Adrenal gland (tissue), 5 donors: ENCODE measurements around the gene HOXA10.

ENCODE experiments used
- POLR2A ChIP-seq, 2 donors: fragments of 450-650 bp; IDR thresholded peaks; one replicate each; pipeline ENCODE4 v1.6.1; 2017; ENCODE audit warnings: antibody characterized with exemption in 2 of 2, mild to moderate bottlenecking in 2 of 2, moderate library complexity in 1 of 2
- TF ChIP-seq, protein P1 (sequence below), 6 experiments: fragments of 450-650 bp in 4 of 6; fragments of 200-600 bp in 2 of 6; sonication (generic) in 1 of 6; IDR thresholded peaks; 1 replicate in 5 of 6; 2 replicates in 1 of 6; pipeline versions ENCODE4 v1.5.1 to v1.8.0; 2016 to 2021; ENCODE audit warnings: antibody characterized with exemption in 6 of 6, mild to moderate bottlenecking in 2 of 6, moderate library complexity in 1 of 6
- donor health status: DM: no; HTN: no; CAD: no.

DNA sequence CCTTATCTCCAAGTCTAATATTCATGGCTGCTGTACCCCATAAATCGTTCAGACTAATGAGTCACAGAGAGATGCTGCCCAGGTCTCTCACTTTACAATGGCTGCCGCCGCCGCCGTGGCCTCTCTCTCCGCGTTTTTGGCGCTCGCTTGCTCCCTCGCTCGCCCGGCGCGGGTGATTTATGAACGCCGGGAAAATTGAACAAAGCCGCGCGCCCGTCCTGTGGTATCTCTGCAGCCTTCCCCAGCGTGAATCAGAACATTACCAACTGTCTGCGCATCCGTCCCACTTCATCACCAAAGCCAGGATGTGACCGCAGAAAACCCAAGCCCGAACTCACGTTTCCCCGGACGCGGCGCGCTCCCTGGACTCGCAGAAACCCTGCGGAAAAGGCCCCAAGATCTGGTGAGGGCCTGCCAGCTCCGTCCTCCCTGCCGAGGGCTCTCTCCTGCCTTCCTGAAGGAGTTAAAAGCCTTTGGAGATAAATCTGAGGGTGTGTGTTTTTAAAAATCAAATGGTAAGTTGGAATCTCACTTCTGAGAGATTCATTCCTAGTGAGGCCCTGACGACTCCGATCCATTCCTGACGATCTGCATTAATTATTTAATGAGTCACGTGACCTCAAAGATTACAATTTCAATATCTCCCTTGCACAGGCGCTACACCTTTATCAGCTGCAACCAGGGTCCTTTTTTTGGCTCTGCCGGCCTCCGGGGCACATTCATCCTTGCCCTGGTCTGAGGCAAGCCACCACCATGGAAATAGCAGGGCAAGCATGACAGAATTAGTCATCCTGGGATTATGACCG lies 49.8 kb downstream of the HOXA10 start:
- TF ChIP-seq, protein P1, sequence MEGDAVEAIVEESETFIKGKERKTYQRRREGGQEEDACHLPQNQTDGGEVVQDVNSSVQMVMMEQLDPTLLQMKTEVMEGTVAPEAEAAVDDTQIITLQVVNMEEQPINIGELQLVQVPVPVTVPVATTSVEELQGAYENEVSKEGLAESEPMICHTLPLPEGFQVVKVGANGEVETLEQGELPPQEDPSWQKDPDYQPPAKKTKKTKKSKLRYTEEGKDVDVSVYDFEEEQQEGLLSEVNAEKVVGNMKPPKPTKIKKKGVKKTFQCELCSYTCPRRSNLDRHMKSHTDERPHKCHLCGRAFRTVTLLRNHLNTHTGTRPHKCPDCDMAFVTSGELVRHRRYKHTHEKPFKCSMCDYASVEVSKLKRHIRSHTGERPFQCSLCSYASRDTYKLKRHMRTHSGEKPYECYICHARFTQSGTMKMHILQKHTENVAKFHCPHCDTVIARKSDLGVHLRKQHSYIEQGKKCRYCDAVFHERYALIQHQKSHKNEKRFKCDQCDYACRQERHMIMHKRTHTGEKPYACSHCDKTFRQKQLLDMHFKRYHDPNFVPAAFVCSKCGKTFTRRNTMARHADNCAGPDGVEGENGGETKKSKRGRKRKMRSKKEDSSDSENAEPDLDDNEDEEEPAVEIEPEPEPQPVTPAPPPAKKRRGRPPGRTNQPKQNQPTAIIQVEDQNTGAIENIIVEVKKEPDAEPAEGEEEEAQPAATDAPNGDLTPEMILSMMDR (IDR thresholded peaks at IDR 0.05), result no peak
- no peak for TF ChIP-seq POLR2A (IDR thresholded peaks at IDR 0.05)
